ENCODE measurements around the gene VSIG10L. TPM values are rescaled to one million over a fixed set of nuclear protein-coding genes. Genes with fewer than 3 reads are reported as not detected.
A peak's percentile ranks its signal among the peaks of the same experiment; 100 is the strongest.

Gene VSIG10L
- polyA plus RNA-seq, 4 donors: 1.4 to 6.0 (median 2.4) TPM

DNA sequence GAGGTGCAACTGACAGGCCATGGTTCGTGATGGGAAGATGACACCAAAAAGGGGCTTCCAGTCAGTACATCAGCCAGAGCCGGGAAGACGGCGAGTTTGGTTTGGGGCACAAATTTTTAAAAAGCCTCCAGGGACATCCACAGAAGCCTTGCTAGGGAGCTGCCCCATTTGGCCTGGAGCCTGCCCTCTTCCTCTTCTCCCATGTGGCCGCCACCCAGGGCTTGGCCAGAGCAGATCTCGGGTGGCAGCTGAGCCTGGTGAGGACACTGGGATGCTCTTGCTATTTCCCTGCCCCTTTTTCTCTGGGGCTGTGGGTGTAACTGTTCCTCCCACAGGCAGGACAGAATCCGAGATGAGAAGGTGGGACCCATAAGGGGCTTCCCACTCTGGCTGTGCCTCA is 16.0 kb upstream of the VSIG10L start:
- Histone ChIP-seq H3K4me3 (ENCODE audit: low read depth in 1 of 3, low read length in 3 of 3) (no peak overlapping the region), H3K27me3 (ENCODE audit: control insufficient read depth in 3 of 3, insufficient read depth in 3 of 3, low read length in 3 of 3) (no peaks in the 10 kb centered on the region), H3K36me3 (ENCODE audit: control insufficient read depth in 3 of 3, insufficient read depth in 2 of 3, low read depth in 1 of 3, low read length in 3 of 3) (peaks cover 0 to 32% (median 0%) of the 10 kb centered on the region in 3 donors), H3K27ac (ENCODE audit: low read depth in 1 of 3, low read length in 2 of 3) (no peak overlapping the region), H3K9me3 (ENCODE audit: control insufficient read depth in 2 of 2, insufficient read depth in 1 of 2, low read depth in 1 of 2, low read length in 1 of 2) (no peaks in the 10 kb centered on the region), H3K4me1 (ENCODE audit: control insufficient read depth in 3 of 3, insufficient read depth in 2 of 3, low read depth in 1 of 3, low read length in 2 of 3) (peaks cover 0 to 16% (median 3%) of the 10 kb centered on the region in 3 donors)
- DNase-seq (no peak), FAIRE-seq (no peak)
- WGBS, 3 donors: 89% methylated on average over 7 of the region's 7 CpGs

DNA sequence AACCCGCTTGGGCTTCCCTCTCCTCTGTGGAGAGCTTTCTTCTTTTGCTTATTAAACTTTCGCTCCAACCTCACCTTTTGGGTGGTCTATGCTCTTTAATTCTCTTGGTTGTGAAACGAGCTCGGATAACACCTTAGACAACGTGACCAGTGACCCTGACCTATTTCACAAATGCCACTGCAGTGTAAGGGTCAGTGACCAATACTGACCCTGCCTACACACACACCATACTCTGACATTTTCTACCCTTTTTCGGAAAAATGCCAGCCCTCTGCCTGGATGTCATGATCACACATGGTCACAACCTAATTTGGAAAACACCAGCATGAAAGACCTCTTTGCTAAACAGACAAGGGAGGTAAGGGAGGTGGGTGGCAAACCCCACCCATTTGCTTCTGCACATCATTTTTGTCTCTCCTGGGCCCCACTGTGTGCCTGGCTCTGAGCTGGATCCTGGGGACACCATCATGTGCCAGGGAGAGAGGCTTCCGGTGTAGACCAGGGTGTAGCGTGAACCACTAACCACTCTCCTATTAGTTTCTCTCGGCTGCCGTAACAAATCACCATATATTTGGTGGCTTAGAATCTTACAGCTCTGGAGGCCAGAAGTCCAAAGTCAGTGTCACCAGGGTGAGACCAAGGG is 14.3 kb upstream of the VSIG10L start:
- peaks cover 2 to 45% (median 4%) of the 10 kb centered on the region in 3 donors for H3K36me3 ChIP-seq (ENCODE audit: control insufficient read depth in 3 of 3, insufficient read depth in 2 of 3, low read depth in 1 of 3, low read length in 3 of 3)
- no peak overlapping the region for H3K27ac ChIP-seq (ENCODE audit: low read depth in 1 of 3, low read length in 2 of 3)
- no peak overlapping the region for H3K4me3 ChIP-seq (ENCODE audit: low read depth in 1 of 3, low read length in 3 of 3)
- H3K27me3 ChIP-seq (ENCODE audit: control insufficient read depth in 3 of 3, insufficient read depth in 3 of 3, low read length in 3 of 3): no peaks in the 10 kb centered on the region
- WGBS, 3 donors: 95 to 98% (median 96%) methylated on average over 10 of the region's 10 CpGs
- H3K9me3 ChIP-seq (ENCODE audit: control insufficient read depth in 2 of 2, insufficient read depth in 1 of 2, low read depth in 1 of 2, low read length in 1 of 2): no peaks in the 10 kb centered on the region
- FAIRE-seq (no peak), DNase-seq (no peak)
- H3K4me1 ChIP-seq (ENCODE audit: control insufficient read depth in 3 of 3, insufficient read depth in 2 of 3, low read depth in 1 of 3, low read length in 2 of 3): peaks cover 0 to 2% (median 0%) of the 10 kb centered on the region in 3 donors

DNA sequence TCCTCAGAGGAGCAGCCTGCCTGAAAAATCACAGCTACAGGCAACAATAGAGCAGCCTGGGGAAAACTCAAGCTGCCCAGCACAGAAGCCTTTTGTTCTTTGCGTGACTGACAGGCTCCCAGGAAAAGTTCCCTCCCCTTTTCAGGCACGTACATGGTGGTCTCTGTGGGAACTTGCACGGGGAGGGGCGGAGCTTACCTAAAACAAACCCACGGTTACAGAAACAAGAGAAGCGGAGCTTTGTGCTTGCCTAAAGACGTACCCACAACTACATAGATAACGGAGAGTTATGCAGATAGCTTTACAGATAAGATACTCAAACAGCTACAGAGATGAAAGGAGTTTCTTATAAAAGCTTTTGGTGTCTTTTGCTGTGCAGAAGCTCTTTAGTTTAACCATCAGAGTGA is 12.8 kb upstream of the VSIG10L start:
- peaks cover 4 to 49% (median 4%) of the 10 kb centered on the region in 3 donors for H3K36me3 ChIP-seq (ENCODE audit: control insufficient read depth in 3 of 3, insufficient read depth in 2 of 3, low read depth in 1 of 3, low read length in 3 of 3)
- DNase-seq (peak in 1 of 2 donors; percentile 55), FAIRE-seq (no peak)
- no peaks in the 10 kb centered on the region for H3K27me3 ChIP-seq (ENCODE audit: control insufficient read depth in 3 of 3, insufficient read depth in 3 of 3, low read length in 3 of 3)
- 28 to 39% (median 35%) methylated on average over 8 of the region's 8 CpGs for WGBS, 3 donors
- no peaks in the 10 kb centered on the region for H3K9me3 ChIP-seq (ENCODE audit: control insufficient read depth in 2 of 2, insufficient read depth in 1 of 2, low read depth in 1 of 2, low read length in 1 of 2)
- no peak overlapping the region for H3K4me3 ChIP-seq (ENCODE audit: low read depth in 1 of 3, low read length in 3 of 3)
- H3K4me1 ChIP-seq (ENCODE audit: control insufficient read depth in 3 of 3, insufficient read depth in 2 of 3, low read depth in 1 of 3, low read length in 2 of 3): no peaks in the 10 kb centered on the region
- no peak overlapping the region for H3K27ac ChIP-seq (ENCODE audit: low read depth in 1 of 3, low read length in 2 of 3)

DNA sequence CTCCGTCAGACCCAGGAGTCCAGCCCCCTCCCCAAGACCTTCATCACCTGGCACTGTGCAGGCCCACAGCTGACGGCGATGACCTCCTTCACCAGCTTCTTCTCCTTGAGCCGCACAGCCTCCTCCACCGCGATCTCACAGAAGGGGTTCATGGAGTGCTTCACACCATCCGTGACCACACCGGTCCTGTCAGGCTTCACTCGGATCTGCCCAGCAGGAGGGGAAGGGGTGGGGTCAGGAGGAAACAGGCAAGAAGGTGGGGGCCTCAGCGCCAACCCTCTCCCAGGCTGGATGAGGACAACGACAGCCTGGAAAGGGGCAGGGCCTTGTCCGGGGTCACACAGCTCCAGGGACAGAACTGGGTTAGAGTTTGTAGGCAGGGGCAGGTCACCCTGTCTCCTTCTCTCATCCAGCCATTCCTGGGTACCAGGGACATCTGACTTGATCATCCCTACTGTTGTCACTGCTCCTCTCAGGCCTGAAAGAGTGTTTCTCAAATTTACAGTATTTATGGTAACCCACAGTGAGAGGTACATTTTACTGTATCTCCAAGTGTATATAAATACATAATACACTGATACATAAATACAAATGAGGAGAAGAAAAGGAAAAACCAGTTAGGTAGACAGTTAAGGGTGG is 12.3 kb upstream of the VSIG10L start:
- H3K4me1 ChIP-seq (ENCODE audit: control insufficient read depth in 3 of 3, insufficient read depth in 2 of 3, low read depth in 1 of 3, low read length in 2 of 3): no peaks in the 10 kb centered on the region
- DNase-seq (no peak), FAIRE-seq (no peak)
- peaks cover 4 to 52% (median 4%) of the 10 kb centered on the region in 3 donors for H3K36me3 ChIP-seq (ENCODE audit: control insufficient read depth in 3 of 3, insufficient read depth in 2 of 3, low read depth in 1 of 3, low read length in 3 of 3)
- H3K27ac ChIP-seq (ENCODE audit: low read depth in 1 of 3, low read length in 2 of 3): peak overlapping the region in 1 of 3 donors; percentile 29
- H3K4me3 ChIP-seq (ENCODE audit: low read depth in 1 of 3, low read length in 3 of 3): no peak overlapping the region
- H3K27me3 ChIP-seq (ENCODE audit: control insufficient read depth in 3 of 3, insufficient read depth in 3 of 3, low read length in 3 of 3): no peaks in the 10 kb centered on the region
- no peaks in the 10 kb centered on the region for H3K9me3 ChIP-seq (ENCODE audit: control insufficient read depth in 2 of 2, insufficient read depth in 1 of 2, low read depth in 1 of 2, low read length in 1 of 2)
- 73 to 81% (median 79%) methylated on average over 10 to 12 of the region's 12 CpGs for WGBS, 3 donors

DNA sequence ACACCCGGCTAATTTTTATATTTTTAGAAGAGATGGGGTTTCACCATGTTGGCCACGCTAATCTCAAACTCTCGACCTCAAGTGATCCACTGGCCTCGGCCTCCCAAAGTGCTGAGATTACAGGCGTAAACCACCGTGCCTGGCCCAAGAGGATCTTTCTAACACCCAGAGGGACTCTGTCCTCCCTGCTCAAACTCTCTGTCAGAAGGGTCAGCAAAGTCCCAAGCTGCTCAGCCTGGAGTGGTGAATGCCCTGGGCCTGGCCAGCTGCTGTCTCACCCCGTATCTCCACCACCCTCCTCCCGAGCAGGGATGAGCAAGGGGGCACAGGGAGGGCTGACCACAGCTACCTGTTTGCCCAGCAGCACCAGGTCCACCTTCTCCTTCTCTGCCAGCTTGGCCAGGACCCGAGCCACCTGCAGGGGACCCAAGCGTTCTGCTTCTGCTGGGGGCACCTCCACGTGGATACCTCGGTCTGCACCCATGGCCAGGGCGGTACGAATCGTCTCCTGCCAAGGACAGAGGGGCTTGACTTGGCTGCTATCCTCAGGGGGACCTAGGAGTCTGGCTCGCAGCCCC is 10.9 kb upstream of the VSIG10L start:
- H3K4me3 ChIP-seq (ENCODE audit: low read depth in 1 of 3, low read length in 3 of 3): no peak overlapping the region
- peaks cover 4 to 50% (median 4%) of the 10 kb centered on the region in 3 donors for H3K36me3 ChIP-seq (ENCODE audit: control insufficient read depth in 3 of 3, insufficient read depth in 2 of 3, low read depth in 1 of 3, low read length in 3 of 3)
- H3K4me1 ChIP-seq (ENCODE audit: control insufficient read depth in 3 of 3, insufficient read depth in 2 of 3, low read depth in 1 of 3, low read length in 2 of 3): no peaks in the 10 kb centered on the region
- FAIRE-seq (no peak), DNase-seq (no peak)
- no peaks in the 10 kb centered on the region for H3K9me3 ChIP-seq (ENCODE audit: control insufficient read depth in 2 of 2, insufficient read depth in 1 of 2, low read depth in 1 of 2, low read length in 1 of 2)
- no peak overlapping the region for H3K27ac ChIP-seq (ENCODE audit: low read depth in 1 of 3, low read length in 2 of 3)
- H3K27me3 ChIP-seq (ENCODE audit: control insufficient read depth in 3 of 3, insufficient read depth in 3 of 3, low read length in 3 of 3): no peaks in the 10 kb centered on the region
- 93 to 96% (median 95%) methylated on average over 16 of the region's 16 CpGs for WGBS, 3 donors

DNA sequence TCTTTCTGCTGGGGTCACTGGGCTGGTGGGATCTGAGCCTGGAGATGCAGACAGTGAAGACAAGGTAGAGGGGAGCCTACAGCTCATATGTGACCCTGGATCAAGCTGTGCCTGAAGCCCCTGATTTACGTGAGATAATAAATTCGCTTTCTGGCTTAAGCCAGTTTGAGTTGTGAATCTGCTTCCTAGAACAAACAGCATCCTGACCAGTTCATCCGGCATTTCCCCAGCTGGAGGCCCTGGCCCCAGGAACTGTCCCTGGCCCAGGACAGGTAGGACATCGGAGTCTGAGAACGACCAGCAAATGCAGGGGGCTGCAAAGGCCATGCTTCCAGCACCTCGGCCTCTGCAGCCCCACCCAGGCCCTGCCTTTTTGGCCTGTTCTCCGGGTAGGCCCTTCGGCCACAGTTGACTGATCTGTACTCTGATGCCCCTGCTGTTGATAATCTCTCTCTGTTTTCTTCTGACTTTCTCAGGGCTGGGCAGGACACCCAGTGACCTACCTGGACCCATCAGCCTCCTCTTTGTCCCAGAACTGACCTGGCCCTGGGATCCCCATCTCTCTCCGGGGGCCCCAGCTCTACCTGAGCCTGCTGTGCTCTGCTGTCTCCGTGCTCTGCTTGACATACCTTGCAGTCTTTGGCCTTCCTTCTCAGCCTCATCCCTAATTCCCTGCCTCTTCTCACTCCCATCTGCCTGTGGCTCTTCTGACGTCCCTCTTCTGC is 9.5 kb upstream of the VSIG10L start:
- DNase-seq (no peak), FAIRE-seq (no peak)
- Histone ChIP-seq H3K27ac (ENCODE audit: low read depth in 1 of 3, low read length in 2 of 3) (no peak overlapping the region), H3K36me3 (ENCODE audit: control insufficient read depth in 3 of 3, insufficient read depth in 2 of 3, low read depth in 1 of 3, low read length in 3 of 3) (peaks cover 4 to 59% (median 4%) of the 10 kb centered on the region in 3 donors), H3K9me3 (ENCODE audit: control insufficient read depth in 2 of 2, insufficient read depth in 1 of 2, low read depth in 1 of 2, low read length in 1 of 2) (no peaks in the 10 kb centered on the region), H3K4me3 (ENCODE audit: low read depth in 1 of 3, low read length in 3 of 3) (no peak overlapping the region), H3K4me1 (ENCODE audit: control insufficient read depth in 3 of 3, insufficient read depth in 2 of 3, low read depth in 1 of 3, low read length in 2 of 3) (no peaks in the 10 kb centered on the region), H3K27me3 (ENCODE audit: control insufficient read depth in 3 of 3, insufficient read depth in 3 of 3, low read length in 3 of 3) (no peaks in the 10 kb centered on the region)
- WGBS, 3 donors: 92 to 96% (median 95%) methylated on average over 11 of the region's 11 CpGs

DNA sequence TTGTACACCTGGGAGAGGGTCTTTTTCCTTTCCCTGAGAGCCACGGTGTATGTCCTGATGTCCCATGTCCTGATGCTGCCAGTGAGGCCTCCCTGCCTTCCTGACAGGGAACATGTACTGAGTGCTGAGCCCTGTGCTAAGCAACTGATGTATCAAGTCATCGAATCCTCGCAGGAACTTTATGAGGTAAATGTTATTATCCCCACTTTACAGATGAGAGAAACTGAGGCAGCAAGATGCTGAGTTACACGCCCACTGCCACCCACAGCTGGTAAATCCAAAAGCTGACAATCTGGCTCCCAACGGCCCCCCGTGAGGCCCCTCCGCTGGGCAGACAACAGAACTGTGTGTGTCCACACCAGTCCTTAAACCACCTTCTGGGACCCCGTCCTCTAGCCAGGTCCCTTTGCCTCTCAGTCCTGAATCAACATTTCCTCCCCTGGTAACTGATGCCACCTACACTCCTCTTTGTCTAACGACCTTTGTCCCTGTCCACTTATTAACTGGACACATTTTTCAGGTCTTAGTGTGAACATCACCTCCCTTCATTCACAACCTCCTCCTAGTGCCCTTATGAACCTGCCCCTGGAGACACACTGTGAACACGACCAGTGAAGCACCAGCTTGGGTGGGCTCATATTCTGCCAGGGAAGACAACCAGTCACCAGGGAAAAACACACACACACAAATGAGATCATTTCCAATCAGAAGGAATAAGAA is 5.4 kb upstream of the VSIG10L start:
- DNase-seq (no peak), FAIRE-seq (no peak)
- Histone ChIP-seq H3K27ac (ENCODE audit: low read depth in 1 of 3, low read length in 2 of 3) (no peak overlapping the region), H3K4me3 (ENCODE audit: low read depth in 1 of 3, low read length in 3 of 3) (no peak overlapping the region), H3K4me1 (ENCODE audit: control insufficient read depth in 3 of 3, insufficient read depth in 2 of 3, low read depth in 1 of 3, low read length in 2 of 3) (no peaks in the 10 kb centered on the region), H3K9me3 (ENCODE audit: control insufficient read depth in 2 of 2, insufficient read depth in 1 of 2, low read depth in 1 of 2, low read length in 1 of 2) (no peaks in the 10 kb centered on the region), H3K27me3 (ENCODE audit: control insufficient read depth in 3 of 3, insufficient read depth in 3 of 3, low read length in 3 of 3) (no peaks in the 10 kb centered on the region), H3K36me3 (ENCODE audit: control insufficient read depth in 3 of 3, insufficient read depth in 2 of 3, low read depth in 1 of 3, low read length in 3 of 3) (peaks cover 2 to 68% (median 4%) of the 10 kb centered on the region in 3 donors)
- WGBS, 3 donors: 78 to 83% (median 81%) methylated on average over 9 to 10 of the region's 10 CpGs

DNA sequence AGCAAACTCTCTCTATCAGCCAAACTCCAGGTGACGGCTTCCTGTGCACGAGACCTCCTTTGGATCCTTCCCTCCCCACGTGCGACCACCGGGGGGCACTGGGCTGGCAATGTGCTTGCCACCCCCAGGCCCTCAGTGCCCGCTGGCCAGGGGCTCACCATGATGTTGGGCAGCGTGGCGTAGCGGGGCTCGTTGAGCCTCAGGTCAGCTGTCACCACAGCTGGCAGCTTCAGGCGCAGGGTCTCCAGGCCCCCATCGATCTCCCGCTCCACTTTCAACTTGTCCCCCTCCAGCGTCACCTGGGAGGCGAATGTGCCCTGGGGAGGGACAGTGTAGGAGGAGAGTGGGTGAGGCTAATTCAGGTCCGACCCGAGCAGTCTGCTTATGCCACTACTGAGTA is 4.8 kb upstream of the VSIG10L start:
- H3K27me3 ChIP-seq (ENCODE audit: control insufficient read depth in 3 of 3, insufficient read depth in 3 of 3, low read length in 3 of 3): no peaks in the 10 kb centered on the region
- peaks cover 0 to 62% (median 4%) of the 10 kb centered on the region in 3 donors for H3K36me3 ChIP-seq (ENCODE audit: control insufficient read depth in 3 of 3, insufficient read depth in 2 of 3, low read depth in 1 of 3, low read length in 3 of 3)
- no peaks in the 10 kb centered on the region for H3K9me3 ChIP-seq (ENCODE audit: control insufficient read depth in 2 of 2, insufficient read depth in 1 of 2, low read depth in 1 of 2, low read length in 1 of 2)
- 90 to 94% (median 93%) methylated on average over 17 of the region's 17 CpGs for WGBS, 3 donors
- no peak overlapping the region for H3K4me3 ChIP-seq (ENCODE audit: low read depth in 1 of 3, low read length in 3 of 3)
- no peak overlapping the region for H3K27ac ChIP-seq (ENCODE audit: low read depth in 1 of 3, low read length in 2 of 3)
- no peak for DNase-seq
- no peak for FAIRE-seq
- H3K4me1 ChIP-seq (ENCODE audit: control insufficient read depth in 3 of 3, insufficient read depth in 2 of 3, low read depth in 1 of 3, low read length in 2 of 3): no peaks in the 10 kb centered on the region

Measured in small intestine (tissue), 7 donors.